ENCODE measurements around the gene RCAN1.

GRCh38 chr21:34626131-34626530, 11.2 kb upstream of the RCAN1 start:
- TF ChIP-seq CTCF (IDR thresholded peaks at IDR 0.05; ENCODE audit: poor library complexity) (no peak), EZH2phosphoT487 (IDR thresholded peaks at IDR 0.05; ENCODE audit: low read depth, severe bottlenecking, unreplicated experiment) (no peak)
